ENCODE data around the gene LRRTM4. TPM values are rescaled to one million over a fixed set of nuclear protein-coding genes. Genes with fewer than 3 reads are reported as not detected.
"Not testable (repeated sequence)": the region's sequence is repeated elsewhere in the genome, so short reads cannot be mapped to it uniquely, and the experiment has no call there.

Gene LRRTM4
- total RNA-seq, 2 experiments from 2014 or later: not detected

DNA sequence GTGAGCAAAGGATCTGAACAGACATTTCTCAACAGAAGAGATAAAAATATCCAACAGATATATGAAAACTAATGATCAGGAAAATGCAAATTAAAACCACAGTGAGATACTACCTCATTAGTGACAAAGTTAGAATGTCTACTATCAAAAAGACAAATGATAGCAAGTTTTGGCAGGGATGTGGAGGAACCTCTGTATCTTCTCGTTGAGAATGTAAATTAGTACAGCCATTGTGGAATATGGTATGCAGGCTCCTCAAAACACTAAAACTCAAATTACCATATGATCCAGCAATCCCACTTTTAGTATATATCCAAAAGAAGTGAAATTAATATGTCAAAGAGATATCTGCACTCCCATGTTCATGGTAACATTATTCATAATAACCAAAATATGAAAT, 427.1 kb downstream of the LRRTM4 start:
- POLR2A ChIA-PET: no interaction called here
- Mint-ChIP-seq H3K27ac (no peak overlapping the region), H3K27me3 (peaks cover under 1% of the 10 kb centered on the region), H3K4me3 (no peak overlapping the region), H3K9me3 (ENCODE audit: low read depth) (peaks cover 2% of the 10 kb centered on the region), H3K36me3 (ENCODE audit: low read depth) (no peaks in the 10 kb centered on the region), H3K4me1 (no peaks in the 10 kb centered on the region)
- CTCF ChIA-PET: no interaction called here
- no peak for ATAC-seq
- intact Hi-C loops (cut with DNase I, micrococcal nuclease): no loop called here
- DNase-seq: no peak

DNA sequence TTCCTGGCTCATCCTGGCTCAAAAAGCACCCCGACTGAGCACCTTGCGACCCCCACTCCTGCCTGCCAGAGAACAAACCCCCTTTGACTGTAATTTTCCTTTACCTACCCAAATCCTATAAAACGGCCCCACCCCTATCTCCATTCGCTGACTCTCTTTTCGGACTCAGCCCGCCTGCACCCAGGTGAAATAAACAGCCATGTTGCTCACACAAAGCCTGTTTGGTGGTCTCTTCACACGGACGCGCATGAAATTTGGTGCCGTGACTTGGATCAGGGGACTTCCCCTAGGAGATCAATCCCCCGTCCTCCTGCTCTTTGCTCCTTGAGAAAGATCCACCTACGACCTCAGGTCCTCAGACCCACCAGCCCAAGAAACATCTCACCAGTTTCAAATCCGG, 433.8 kb downstream of the LRRTM4 start:
- H3K27me3 Mint-ChIP-seq; ATAC-seq; H3K9me3 Mint-ChIP-seq (ENCODE audit: low read depth); intact Hi-C loops (cut with DNase I, micrococcal nuclease); H3K27ac Mint-ChIP-seq; H3K4me3 Mint-ChIP-seq; H3K4me1 Mint-ChIP-seq; DNase-seq; H3K36me3 Mint-ChIP-seq (ENCODE audit: low read depth); CTCF ChIA-PET; POLR2A ChIA-PET: not testable (repeated sequence)

DNA sequence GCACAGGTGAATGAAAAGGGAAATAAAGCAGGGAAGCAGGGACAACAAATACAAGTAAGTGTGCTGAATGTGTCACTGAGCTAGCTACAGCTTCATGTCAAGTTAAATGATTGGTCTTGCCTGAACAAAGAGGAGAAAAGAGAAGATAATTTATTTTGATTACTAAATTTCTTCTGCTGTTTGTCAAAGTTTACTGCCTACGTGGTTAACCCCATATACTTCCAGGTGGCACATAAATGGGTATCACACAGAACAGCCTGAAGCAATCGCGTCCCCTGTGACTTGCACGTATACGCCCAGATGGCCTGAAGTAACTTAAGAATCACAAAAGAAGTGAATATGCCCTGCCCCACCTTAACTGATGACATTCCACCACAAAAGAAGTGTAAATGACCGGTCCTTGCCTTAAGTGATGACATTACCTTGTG, 434.2 kb downstream of the LRRTM4 start:
- no peak overlapping the region for H3K4me3 Mint-ChIP-seq

DNA sequence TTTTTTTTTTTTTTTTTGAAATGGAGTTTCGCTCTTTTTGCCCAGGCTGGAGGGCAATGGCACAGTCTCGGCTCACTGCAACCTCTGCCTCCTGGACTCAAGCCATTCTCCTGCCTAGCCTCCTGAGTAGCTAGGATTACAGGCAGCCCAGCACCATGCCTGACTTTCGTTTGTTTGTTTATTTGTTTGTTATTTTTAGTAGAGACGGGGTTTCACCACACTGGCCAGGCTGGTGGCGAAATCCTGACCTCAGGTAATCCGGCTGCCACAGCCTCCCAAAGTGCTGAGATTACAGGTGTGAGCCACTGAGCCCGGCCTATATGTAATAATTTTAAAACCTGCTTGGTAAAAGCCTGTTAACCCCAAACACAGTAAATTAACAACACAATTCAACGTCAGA, 435.7 kb downstream of the LRRTM4 start:
- CTCF ChIA-PET: no interaction called here
- H3K27me3 Mint-ChIP-seq: peaks cover 5% of the 10 kb centered on the region
- POLR2A ChIA-PET: no interaction called here
- intact Hi-C loops (cut with DNase I, micrococcal nuclease): no loop called here
- no peak for ATAC-seq
- H3K36me3 Mint-ChIP-seq (ENCODE audit: low read depth): no peaks in the 10 kb centered on the region
- H3K4me3 Mint-ChIP-seq: no peak overlapping the region
- H3K27ac Mint-ChIP-seq: no peak overlapping the region
- H3K9me3 Mint-ChIP-seq (ENCODE audit: low read depth): no peaks in the 10 kb centered on the region
- no peaks in the 10 kb centered on the region for H3K4me1 Mint-ChIP-seq
- no peak for DNase-seq

More for the DNA sequence above, 434.2 kb downstream of the LRRTM4 start:
- Mint-ChIP-seq H3K9me3 (ENCODE audit: low read depth) (no peaks in the 10 kb centered on the region), H3K36me3 (ENCODE audit: low read depth) (no peaks in the 10 kb centered on the region), H3K27me3 (peaks cover 5% of the 10 kb centered on the region), H3K4me1 (no peaks in the 10 kb centered on the region), H3K27ac (no peak overlapping the region)
- CTCF ChIA-PET: no interaction called here
- intact Hi-C loops (cut with DNase I, micrococcal nuclease): no loop called here
- ATAC-seq (no peak), DNase-seq (no peak)
- POLR2A ChIA-PET: no interaction called here

DNA sequence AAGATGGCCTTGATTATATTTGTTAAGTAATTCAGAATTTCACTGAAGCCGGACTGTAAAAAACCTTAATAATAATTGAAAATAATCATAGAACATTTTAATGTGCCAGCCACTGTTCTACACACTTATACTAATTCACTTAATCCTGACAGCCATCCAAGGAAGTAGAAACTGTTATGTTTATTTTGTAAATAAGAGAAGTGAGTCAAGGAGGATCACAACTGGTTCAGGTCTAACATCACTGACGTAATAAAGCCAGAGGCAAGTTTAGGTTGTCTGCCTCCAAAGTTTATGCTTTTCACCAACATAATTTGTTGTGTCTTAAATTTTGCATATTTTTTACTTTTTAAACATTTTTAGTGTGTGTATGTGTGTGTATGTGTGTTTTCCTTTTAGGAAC, 436.1 kb downstream of the LRRTM4 start:
- peaks cover 5% of the 10 kb centered on the region for H3K27me3 Mint-ChIP-seq
- ChIA-PET CTCF (no interaction called here), POLR2A (no interaction called here)
- no peaks in the 10 kb centered on the region for H3K9me3 Mint-ChIP-seq (ENCODE audit: low read depth)
- no peaks in the 10 kb centered on the region for H3K4me1 Mint-ChIP-seq
- ATAC-seq: no peak
- no peak overlapping the region for H3K27ac Mint-ChIP-seq
- intact Hi-C loops (cut with DNase I, micrococcal nuclease): no loop called here
- H3K36me3 Mint-ChIP-seq (ENCODE audit: low read depth): no peaks in the 10 kb centered on the region
- no peak for DNase-seq
- no peak overlapping the region for H3K4me3 Mint-ChIP-seq

DNA sequence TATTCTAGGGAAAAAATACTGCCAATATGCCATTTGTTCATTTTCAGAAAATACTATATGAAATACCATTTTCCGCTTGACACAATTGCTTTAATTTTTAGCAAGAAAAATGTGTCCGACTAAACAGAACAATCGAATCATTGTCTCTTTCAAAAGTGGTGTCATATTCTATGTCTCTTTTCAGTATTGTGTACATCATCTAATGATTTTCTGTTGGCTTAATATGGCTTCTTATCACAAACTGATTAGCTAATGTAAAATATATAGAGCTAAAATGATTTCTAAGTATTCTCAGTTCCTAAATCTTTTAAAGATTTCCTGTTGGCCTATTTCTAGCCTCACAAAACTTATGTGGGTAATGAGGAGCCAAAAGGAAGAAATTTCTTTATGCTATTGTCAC, 436.6 kb downstream of the LRRTM4 start:
- H3K36me3 Mint-ChIP-seq (ENCODE audit: low read depth): no peaks in the 10 kb centered on the region
- peaks cover 5% of the 10 kb centered on the region for H3K27me3 Mint-ChIP-seq
- CTCF ChIA-PET: no interaction called here
- POLR2A ChIA-PET: no interaction called here
- peaks cover 4% of the 10 kb centered on the region for H3K9me3 Mint-ChIP-seq (ENCODE audit: low read depth)
- no peaks in the 10 kb centered on the region for H3K4me1 Mint-ChIP-seq
- no peak for ATAC-seq
- H3K27ac Mint-ChIP-seq: no peak overlapping the region
- H3K4me3 Mint-ChIP-seq: no peak overlapping the region
- DNase-seq: no peak
- intact Hi-C loops (cut with DNase I, micrococcal nuclease): no loop called here

DNA sequence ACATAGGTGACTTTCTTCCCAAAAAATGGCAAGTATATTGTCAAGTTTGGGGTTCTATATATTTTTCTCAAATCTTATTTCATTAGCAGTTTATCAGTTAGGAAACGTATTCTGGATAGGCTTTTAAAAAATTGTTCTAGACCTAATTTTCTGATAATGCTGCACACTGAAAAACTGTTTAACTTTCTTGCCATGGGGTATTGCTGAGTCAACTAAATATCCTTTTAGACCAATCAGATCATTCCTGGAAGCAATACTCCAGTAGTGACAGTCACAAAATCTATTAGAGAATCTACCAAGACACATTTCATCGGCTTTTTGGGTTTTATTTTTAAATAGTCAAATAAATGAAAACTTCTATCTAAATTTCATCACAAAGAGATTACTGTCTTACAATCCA, 440.6 kb downstream of the LRRTM4 start:
- H3K27ac Mint-ChIP-seq: no peak overlapping the region
- no peaks in the 10 kb centered on the region for H3K4me1 Mint-ChIP-seq
- peaks cover 6% of the 10 kb centered on the region for H3K9me3 Mint-ChIP-seq (ENCODE audit: low read depth)
- ChIA-PET CTCF (no interaction called here), POLR2A (no interaction called here)
- intact Hi-C loops (cut with DNase I, micrococcal nuclease): no loop called here
- no peaks in the 10 kb centered on the region for H3K36me3 Mint-ChIP-seq (ENCODE audit: low read depth)
- no peak overlapping the region for H3K4me3 Mint-ChIP-seq
- DNase-seq (no peak), ATAC-seq (no peak)
- no peaks in the 10 kb centered on the region for H3K27me3 Mint-ChIP-seq

DNA sequence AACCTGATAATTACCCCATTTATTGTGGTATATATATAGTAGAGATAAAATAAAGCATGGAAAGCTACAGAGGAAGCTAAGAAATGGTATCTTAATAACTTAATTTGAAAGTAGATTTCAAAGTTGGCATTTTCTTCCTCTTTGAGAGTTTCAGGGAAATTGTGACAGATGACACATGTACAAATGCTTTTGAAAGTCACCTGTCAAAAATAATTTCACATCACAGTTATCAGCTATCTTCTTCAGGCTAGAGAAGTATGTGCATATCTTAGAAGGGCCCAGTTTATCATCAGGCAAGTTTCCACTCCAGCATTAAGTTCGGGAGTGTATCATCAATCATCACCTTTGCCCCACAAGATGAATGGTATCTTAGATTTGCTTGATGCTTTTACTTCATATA, 457.9 kb downstream of the LRRTM4 start:
- Mint-ChIP-seq H3K4me3 (no peak overlapping the region), H3K36me3 (ENCODE audit: low read depth) (no peaks in the 10 kb centered on the region), H3K4me1 (no peaks in the 10 kb centered on the region), H3K9me3 (ENCODE audit: low read depth) (peaks cover 6% of the 10 kb centered on the region), H3K27ac (no peak overlapping the region), H3K27me3 (no peaks in the 10 kb centered on the region)
- CTCF ChIA-PET: no interaction called here
- DNase-seq (no peak), ATAC-seq (no peak)
- intact Hi-C loops (cut with DNase I, micrococcal nuclease): no loop called here
- POLR2A ChIA-PET: no interaction called here

DNA sequence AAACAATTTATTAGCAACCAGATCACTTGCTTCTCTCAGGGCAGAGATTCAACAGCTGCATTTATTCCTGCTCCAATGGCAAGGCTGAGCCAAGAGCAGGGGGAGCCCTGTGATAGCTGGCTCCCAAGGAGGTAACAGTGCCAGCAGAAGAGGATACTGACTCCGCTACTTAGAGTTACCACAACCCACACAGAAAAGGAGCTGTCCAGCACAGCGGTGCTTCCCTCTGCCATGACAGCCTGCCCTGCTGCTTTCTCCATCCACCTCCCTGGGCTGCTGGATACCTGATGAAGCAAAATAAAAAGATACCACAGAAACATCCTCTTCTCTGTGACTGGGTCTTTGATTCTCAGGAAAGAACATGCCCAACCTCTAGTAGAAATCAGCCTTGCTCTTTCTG, 467.2 kb downstream of the LRRTM4 start:
- CTCF ChIA-PET: no interaction called here

DNA sequence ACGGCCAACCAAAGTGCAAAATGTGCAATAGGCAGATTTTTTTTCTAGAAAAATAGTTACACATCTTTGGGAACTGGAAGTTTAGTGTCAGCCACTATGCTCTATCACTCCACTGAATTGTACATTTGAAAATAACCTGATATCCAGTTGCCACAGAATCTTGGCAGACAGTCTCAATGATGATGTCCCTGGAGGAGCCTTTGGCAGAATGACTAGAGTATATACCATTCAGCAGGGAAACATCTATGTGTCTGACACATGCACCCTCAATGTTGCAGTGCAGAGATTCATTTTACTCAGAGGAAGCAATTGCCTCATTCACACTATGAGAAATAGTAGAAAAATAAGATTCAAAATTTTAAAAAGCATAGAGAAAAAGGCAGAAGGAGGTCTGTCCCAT, 475.8 kb downstream of the LRRTM4 start:
- ChIA-PET POLR2A (no interaction called here), CTCF (no interaction called here)
- ATAC-seq (no peak), DNase-seq (no peak)
- H3K27me3 Mint-ChIP-seq: no peaks in the 10 kb centered on the region
- intact Hi-C loops (cut with DNase I, micrococcal nuclease): no loop called here
- H3K36me3 Mint-ChIP-seq (ENCODE audit: low read depth): no peaks in the 10 kb centered on the region
- H3K4me1 Mint-ChIP-seq: no peaks in the 10 kb centered on the region
- H3K4me3 Mint-ChIP-seq: no peak overlapping the region
- no peak overlapping the region for H3K27ac Mint-ChIP-seq
- H3K9me3 Mint-ChIP-seq (ENCODE audit: low read depth): peaks cover 4% of the 10 kb centered on the region

More for the DNA sequence above, 467.2 kb downstream of the LRRTM4 start:
- ATAC-seq (no peak), DNase-seq (no peak)
- intact Hi-C loops (cut with DNase I, micrococcal nuclease): no loop called here
- Mint-ChIP-seq H3K4me1 (no peaks in the 10 kb centered on the region), H3K27ac (no peak overlapping the region), H3K27me3 (no peaks in the 10 kb centered on the region), H3K4me3 (no peak overlapping the region), H3K36me3 (ENCODE audit: low read depth) (no peaks in the 10 kb centered on the region), H3K9me3 (ENCODE audit: low read depth) (peaks cover 7% of the 10 kb centered on the region)
- POLR2A ChIA-PET: no interaction called here

DNA sequence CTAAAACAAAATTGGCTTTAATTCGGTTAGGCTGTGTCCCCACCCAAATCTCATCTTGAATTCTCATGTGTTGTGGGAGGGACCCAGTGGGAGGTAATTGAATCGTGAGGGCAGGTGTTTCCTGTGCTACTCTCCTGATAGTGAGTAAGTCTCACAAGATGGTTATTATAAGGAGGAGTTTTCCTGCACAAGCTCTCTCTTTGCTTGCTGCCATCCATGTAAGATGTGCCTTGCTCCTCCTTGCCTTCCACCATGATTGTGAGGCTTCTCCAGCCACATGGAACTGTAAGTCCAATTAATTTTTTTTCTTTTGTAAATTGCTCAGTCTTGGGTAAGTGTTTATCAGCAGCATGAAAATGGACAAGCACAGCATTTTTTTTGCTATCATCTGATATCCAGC, 476.7 kb downstream of the LRRTM4 start:
- CTCF ChIA-PET; H3K9me3 Mint-ChIP-seq (ENCODE audit: low read depth); intact Hi-C loops (cut with DNase I, micrococcal nuclease): not testable (repeated sequence)

DNA sequence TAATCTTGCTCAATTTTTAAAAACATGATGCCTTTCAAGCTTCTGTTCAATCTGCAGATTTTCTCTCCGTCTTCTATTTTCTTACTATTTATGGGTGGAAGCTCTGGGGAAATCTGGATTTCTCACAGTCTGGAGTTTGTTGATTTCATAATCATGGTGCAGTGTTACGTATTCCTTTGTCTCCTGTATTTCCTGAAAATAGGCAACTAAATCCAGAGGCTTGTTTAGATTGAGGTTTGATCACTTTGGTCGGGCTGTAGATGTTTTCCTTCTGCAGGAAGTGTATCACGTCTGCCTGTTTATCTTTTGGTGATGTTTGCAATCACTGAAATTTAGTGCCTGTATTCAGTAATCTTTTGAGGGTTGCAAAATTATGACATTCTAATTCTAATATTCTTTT, 487.7 kb downstream of the LRRTM4 start:
- no peaks in the 10 kb centered on the region for H3K27me3 Mint-ChIP-seq
- intact Hi-C loops (cut with DNase I, micrococcal nuclease): no loop called here
- ChIA-PET POLR2A (no interaction called here), CTCF (no interaction called here)
- no peaks in the 10 kb centered on the region for H3K36me3 Mint-ChIP-seq (ENCODE audit: low read depth)
- no peak for DNase-seq
- ATAC-seq: no peak
- H3K4me3 Mint-ChIP-seq: no peak overlapping the region
- H3K9me3 Mint-ChIP-seq (ENCODE audit: low read depth): peaks cover 3% of the 10 kb centered on the region
- H3K27ac Mint-ChIP-seq: no peak overlapping the region
- H3K4me1 Mint-ChIP-seq: no peaks in the 10 kb centered on the region

More for the DNA sequence above, 476.7 kb downstream of the LRRTM4 start:
- H3K4me1 Mint-ChIP-seq; DNase-seq; ATAC-seq; H3K27me3 Mint-ChIP-seq; H3K4me3 Mint-ChIP-seq; H3K27ac Mint-ChIP-seq; H3K36me3 Mint-ChIP-seq (ENCODE audit: low read depth); POLR2A ChIA-PET: not testable (repeated sequence)

DNA sequence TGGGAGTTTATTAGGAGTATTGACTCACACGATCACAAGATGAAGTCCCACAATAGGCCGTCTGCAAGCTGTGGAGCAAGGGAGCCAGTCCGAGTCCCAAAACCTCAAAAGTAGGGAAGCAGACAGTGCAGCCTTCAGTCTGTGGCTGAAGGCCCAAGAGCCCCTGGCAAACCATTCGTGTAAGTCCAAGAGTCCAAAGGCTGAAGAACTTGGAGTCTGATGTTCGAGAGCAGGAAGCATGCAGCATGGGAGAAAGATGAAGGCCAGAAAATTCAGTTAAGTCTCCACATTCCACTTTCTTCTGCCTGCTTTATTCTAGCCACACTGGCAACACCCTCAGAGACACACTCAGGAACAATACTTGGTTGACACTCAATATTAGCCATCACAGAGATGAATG, 492.9 kb downstream of the LRRTM4 start:
- H3K27me3 Mint-ChIP-seq; H3K4me3 Mint-ChIP-seq; H3K27ac Mint-ChIP-seq; H3K36me3 Mint-ChIP-seq (ENCODE audit: low read depth); DNase-seq; intact Hi-C loops (cut with DNase I, micrococcal nuclease); CTCF ChIA-PET; POLR2A ChIA-PET; ATAC-seq; H3K4me1 Mint-ChIP-seq: not testable (repeated sequence)
- peaks cover 14% of the 10 kb centered on the region for H3K9me3 Mint-ChIP-seq (ENCODE audit: low read depth)

Measured in activated CD4-positive, alpha-beta T cell treated with anti-CD3 and anti-CD28 coated beads for 36 hours (primary cell).